Measurements from ENCODE around the gene SORBS1.
"Not testable (repeated sequence)": the region's sequence is repeated elsewhere in the genome, so short reads cannot be mapped to it uniquely, and the experiment has no call there.

The SORBS1 gene

GRCh38 chr10:95480102-95480900 is 80.9 kb downstream of the SORBS1 start:
- no peak for DNase-seq

DNA sequence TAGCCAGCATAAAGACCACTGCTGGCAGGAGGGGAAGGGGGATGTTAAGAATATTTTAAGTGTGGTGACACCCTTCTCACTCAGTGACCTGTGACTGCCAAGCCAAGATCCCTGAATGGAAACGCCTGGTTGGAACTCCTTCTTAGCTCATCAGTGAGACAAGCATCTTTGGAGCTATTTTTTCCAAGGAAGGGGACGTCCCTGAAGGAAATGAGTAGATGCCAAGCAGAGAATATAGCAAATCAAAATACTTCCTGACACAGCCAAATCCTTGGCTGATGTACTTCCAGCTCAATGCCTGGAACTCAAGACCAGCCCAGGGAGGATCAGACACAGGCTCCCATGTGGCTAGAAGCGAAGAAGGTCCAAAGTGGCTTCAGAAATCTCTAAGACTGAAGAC is 82.2 kb downstream of the SORBS1 start:
- no peak for DNase-seq

GRCh38 chr10:95478185-95478584 is 83.0 kb downstream of the SORBS1 start:
- DNase-seq = no peak

- DNase-seq = no peak
Observed at GRCh38 chr10:95477175-95477520, 84.0 kb downstream of the SORBS1 start.

- DNase-seq = no peak
Observed at GRCh38 chr10:95476469-95477174, 84.5 kb downstream of the SORBS1 start.

GRCh38 chr10:95475827-95476468 is 85.2 kb downstream of the SORBS1 start:
- no peak for DNase-seq

- DNase-seq = no peak
Observed at GRCh38 chr10:95475003-95475383, 86.2 kb downstream of the SORBS1 start.

GRCh38 chr10:95474228-95475002 is 86.8 kb downstream of the SORBS1 start:
- DNase-seq = no peak

DNA sequence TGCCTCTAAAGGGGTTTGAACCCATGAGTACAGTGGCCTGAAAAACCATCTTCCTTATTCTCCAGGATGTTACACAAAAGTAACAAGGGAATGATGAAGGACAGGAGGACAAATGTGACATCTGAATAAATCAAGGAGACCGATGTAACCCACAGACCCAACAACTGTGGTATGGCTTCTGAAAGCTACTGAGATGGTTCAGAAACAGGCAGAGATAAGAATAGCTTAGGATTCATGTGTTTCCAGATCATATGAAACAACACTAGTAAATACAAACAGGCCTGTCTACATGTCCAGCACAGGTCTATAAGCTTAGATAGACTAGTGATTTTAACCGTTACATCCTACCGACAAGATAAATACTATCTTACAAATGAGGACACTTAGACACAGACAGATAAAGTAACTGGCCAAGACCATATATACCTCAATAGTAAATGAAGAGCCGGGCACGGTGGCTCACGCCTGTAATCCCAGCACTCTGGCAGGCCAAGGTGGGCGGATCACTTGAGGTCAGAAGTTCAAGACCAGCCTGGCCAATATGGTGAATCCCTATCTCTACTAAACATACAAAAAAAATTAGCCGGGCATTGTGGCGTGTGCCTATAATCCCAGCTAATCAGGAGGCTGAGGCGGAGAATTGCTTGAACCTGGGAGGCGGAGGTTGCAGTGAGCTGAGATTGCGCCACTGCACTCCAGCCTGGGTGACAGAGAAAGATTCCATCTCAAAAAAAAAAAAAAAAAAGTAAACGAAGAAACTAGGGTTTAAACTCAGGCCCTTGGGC is 88.7 kb downstream of the SORBS1 start:
- no peak for DNase-seq

GRCh38 chr10:95469676-95470075 is 91.5 kb downstream of the SORBS1 start:
- no peak for DNase-seq

- no peak for DNase-seq
Observed at GRCh38 chr10:95469251-95469650, 91.9 kb downstream of the SORBS1 start.

- DNase-seq = not testable (repeated sequence)
Observed at GRCh38 chr10:95467642-95468041, 93.5 kb downstream of the SORBS1 start.

GRCh38 chr10:95467162-95467599 is 94.0 kb downstream of the SORBS1 start:
- no peak for DNase-seq

GRCh38 chr10:95466436-95466835 is 94.7 kb downstream of the SORBS1 start:
- DNase-seq = no peak

- DNase-seq = no peak
Observed at GRCh38 chr10:95464280-95464679, 96.9 kb downstream of the SORBS1 start.

GRCh38 chr10:95462740-95463667 is 98.2 kb downstream of the SORBS1 start:
- DNase-seq = no peak

DNA sequence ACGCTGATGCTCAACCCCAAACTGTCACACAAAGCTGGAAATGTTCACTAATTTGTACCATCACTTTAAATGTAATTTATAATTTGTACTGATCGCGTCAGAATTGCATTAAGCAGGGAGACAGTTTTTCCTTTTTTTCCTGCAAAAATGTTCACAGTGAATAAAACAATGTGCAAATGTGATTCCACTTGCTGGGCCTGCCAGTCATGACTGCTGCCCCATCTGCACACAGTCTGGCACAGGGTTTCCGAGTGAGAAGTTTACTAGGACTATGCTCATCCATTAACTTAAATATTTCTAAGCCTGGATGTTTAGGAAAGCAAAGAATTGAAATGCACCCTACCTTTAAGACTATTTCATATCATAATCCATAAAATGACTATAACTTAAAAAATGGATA is 99.6 kb downstream of the SORBS1 start:
- no peak for DNase-seq

DNA sequence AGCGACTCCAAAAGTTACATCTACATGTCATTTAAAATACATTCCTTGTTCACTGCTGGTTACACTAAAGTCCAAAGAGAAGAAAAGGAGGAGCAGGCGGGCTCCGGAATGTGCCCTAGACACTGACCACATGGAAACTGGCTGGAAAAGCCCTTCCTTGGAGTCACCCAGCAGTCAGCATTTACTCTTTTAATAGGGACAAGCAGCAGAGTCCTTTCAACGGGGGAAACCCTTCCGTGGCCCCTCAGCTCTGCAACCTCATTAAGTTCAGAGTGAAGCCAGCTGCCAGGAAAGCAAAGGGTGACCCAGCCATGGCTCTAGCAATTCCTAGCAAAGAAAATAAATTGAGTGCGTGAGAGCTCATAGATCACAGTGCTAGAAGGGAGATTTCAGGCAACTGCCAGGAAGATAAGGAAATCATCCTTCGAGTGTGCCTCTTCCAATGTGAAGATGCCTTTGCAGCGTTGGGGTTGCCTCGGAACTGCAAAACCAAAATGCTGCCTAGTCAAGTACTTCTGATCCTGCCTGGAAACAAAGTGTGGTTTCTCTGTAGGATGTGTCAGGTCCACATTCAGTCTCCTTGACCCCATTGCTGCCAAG is 101.6 kb downstream of the SORBS1 start:
- DNase-seq = no peak

- DNase-seq = no peak
Observed at GRCh38 chr10:95458871-95459270, 102.3 kb downstream of the SORBS1 start.

GRCh38 chr10:95458014-95458413 is 103.2 kb downstream of the SORBS1 start:
- no peak for DNase-seq
